Activated CD4-positive, alpha-beta T cell treated with anti-CD3 and anti-CD28 coated beads for 1 hour (primary cell): ENCODE results near the gene HMCN1.
"Not testable (repeated sequence)": the region's sequence is repeated elsewhere in the genome, so short reads cannot be mapped to it uniquely, and the experiment has no call there.

Source experiments
- DNase-seq: peaks from one replicate; pipeline ENCODE4 v3.0.0-alpha.2; 2020

HMCN1 gene

DNA sequence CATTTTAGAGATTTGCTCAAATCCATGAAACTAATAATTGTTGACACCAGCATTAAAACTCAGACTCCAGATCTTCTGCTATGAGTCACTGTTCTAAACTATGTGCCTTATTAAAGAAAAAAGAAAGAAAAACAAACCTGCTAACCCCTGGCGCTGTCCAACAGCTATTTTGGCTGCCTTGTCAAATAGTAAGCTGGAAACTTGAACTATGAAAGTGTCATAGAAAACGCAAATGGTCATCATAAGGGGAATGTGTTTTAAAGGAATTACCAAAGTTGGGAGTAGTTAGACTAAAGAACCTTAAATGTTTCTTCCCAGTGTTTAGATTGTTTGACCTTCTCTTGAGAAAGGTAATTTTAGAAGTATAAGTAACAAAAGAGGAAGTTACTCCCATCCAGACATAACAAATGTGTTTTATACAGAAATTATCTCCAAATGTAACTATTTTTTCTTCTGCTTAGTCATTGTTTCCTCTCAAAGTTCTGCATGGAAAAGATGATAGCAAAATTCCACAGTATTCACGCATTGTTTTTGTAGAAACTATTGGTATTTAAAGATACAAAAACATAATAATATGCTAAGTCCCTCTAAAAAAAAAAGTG lies 368.5 kb downstream of the HMCN1 start:
- DNase-seq = no peak

DNA sequence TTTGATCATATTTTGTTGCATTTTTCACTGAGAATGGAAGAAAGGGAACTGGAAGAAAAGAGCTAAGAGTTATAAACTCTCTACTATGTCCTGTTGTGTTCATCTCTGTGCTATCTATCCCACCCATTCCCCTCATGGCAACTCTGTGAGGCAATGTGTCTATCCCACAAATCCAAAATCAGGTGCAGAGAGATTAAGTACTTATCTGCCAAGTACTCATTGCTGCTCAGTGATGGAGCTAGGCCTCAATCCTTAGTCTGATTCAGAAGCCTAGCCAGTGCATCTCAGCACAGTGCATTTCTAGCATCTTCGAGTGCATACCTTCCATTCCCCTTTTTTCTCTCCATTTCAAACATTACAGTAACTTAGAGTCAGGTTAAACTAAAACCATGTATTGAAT lies 370.3 kb downstream of the HMCN1 start:
- DNase-seq = no peak

DNA sequence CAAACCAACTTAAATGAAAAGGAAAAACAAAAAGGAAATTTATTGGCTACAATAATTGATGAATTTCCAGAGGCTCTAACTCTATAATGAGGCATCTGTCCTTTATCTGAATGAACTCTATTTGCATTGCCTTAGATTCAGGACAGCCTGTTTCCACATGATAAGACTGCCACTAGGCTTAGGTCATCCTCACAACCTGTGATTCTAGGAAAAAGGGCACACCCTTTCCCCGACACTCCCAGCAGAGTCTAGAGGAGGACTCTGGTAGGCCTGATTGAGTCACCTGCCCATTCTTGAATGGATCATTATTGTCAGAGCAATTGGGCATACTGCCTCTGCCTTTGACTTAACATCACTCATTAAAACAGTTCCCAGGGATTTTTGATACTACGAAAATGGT lies 378.1 kb downstream of the HMCN1 start:
- no peak for DNase-seq

DNA sequence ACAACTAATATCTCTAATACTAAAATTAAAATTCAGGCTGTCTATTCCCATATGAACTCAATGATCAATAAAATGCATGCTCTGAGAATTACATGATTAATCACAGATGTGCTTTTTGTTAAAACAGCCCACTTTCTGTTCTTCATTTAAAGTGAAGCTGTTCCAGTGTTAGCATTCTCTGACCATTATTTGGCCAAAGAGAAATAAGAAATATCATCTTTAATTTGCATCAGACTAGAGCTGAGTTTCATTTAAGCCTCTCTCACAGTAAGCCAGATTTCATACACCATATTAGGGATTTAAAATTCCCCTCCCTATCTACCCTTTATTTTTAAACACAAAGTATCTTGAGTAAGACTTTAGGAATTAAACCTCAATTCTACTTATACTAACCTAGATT lies 379.3 kb downstream of the HMCN1 start:
- DNase-seq = no peak

DNA sequence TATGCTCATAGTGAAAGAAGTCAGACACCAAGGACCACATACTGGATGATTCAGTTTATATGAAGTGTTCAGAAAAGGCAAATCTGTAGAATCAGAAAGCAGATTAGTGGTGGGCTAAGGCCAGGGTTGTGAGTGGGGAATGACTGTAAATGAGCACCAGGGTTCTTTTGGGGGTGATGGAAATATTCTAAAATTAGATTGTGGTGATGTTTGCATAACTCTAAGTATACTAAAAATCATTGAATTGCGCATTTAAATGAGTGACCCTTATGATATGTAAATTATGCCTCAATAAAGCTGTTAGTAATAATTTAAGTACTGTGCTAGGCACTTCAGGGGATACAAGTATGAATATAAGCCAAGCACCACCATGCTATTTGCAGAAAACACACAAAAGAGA lies 384.5 kb downstream of the HMCN1 start:
- DNase-seq = no peak

DNA sequence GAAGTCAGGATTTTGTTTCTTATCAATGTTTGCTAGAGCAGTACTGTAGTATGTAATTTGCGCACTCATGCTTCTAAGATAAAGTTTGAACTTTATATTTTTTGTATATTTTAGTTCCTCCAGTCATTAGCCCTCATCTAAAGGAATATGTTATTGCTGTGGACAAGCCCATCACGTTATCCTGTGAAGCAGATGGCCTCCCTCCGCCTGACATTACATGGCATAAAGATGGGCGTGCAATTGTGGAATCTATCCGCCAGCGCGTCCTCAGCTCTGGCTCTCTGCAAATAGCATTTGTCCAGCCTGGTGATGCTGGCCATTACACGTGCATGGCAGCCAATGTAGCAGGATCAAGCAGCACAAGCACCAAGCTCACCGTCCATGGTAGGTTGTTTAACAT lies 388.6 kb downstream of the HMCN1 start:
- no peak for DNase-seq

DNA sequence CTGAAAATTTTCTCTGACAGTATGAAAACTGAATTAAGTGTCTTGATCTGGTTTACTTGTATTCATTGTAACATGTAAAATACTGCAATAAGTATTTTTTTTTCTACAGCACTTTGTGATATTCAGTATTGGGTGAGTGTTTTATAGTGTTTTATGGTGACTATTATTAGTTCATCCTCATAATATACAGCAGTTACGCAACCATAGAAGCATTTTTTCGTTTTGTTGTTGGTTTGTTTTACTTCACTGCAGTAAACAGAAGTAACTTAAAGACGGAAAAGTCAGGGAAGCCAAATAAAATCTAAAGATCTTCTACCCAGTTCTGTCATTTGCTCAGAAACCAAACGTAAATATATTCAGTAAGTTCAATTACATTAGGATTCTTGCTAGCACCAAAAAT lies 390.8 kb downstream of the HMCN1 start:
- DNase-seq = no peak

DNA sequence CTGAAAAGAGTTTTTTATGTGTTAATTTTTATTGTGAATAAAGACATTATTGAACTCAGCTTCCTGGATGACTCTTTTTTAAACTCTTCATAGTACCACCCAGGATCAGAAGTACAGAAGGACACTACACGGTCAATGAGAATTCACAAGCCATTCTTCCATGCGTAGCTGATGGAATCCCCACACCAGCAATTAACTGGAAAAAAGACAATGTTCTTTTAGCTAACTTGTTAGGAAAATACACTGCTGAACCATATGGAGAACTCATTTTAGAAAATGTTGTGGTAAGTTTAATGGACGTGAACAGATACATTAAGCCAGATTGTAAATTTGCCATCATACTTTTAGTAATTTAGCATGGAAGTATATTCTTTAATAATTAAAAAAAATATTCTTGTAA lies 391.3 kb downstream of the HMCN1 start:
- no peak for DNase-seq

DNA sequence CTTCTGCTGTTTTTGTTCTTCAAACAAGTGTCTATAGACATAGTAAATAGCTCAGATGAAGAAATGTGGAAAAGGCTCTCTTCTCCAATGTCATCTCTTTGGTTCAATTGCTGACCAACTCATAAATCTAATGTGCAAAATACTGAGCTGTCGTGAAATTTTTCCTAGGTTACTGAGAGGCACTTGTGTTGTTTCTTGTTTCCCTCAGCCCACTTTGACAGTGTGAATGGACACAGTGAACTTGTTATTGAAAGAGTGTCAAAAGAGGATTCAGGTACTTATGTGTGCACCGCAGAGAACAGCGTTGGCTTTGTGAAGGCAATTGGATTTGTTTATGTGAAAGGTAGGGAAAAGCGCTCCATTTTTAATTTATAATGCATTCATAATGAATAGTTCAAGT lies 395.6 kb downstream of the HMCN1 start:
- DNase-seq = no peak

DNA sequence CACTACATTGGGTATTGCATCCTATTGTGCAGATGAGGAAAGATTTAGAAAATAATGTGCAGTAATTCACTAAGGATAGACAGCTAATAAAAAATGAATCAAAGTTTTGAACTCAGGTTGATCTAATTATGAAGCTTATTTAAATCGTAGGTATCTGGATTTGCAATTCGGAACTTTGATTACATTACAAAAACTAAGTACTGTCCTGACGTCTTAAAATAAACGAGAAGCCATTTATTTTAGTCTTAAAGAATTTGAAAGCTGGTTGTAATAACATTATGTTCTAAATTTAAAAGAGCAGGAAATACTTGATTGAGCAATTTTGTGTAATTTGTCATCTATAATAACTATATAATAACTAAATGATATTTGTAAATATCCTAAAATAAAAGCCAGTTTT lies 404.9 kb downstream of the HMCN1 start:
- no peak for DNase-seq

DNA sequence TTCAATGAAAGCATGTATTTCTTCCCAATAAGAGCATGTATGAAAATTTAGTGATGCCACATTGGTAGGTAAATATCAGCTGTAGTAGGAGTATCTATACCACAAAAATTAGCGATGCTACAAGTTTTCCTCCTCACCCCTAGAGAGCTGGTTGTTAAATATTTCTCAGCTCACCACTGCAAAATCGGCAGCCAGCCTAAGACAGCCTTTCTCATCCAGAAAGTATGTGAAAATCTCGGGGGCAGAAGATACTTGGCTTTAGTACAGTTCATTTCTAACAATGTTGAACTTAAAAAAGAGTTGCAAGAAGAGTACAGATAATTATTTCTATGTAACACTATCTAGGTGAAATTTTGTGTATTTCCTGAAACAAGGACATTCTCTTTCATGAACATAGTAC lies 405.5 kb downstream of the HMCN1 start:
- DNase-seq = no peak

DNA sequence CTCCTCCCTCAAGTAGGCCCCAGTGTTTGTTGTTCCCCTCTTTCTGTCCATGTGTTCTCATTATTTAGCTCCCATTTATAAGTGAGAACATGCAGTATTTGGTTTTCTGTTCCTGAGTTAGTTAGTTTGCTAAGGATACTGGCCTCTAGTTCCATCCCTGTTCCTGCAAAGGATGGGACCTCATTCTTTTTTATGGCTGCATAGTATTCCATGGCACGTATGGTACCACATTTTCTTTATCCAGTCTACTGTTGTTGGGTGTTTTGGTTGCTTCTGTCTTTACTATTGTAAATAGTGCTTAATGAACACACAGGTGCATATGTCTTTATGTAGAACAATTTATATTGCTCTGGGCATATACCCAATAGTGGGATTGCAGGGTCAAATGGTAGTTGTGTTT lies 408.0 kb downstream of the HMCN1 start:
- DNase-seq = no peak

DNA sequence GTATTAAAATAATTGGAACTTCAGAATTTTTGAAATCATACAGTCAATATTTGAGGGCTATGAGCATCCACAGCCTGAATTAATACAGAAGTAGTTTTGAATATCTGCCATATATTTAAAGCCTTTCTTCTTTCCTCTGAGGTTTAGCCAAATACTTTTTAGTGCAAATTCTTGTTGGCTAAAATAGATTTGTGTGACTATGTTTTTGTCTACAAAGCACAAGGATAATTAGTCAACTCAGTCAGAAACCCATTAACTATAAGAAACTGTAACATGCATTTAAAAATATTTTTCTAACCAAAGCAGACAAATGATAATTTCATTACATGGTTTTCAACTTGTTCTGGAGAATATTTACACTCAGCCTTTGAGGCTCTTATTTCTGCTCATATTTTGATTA lies 408.7 kb downstream of the HMCN1 start:
- no peak for DNase-seq

DNA sequence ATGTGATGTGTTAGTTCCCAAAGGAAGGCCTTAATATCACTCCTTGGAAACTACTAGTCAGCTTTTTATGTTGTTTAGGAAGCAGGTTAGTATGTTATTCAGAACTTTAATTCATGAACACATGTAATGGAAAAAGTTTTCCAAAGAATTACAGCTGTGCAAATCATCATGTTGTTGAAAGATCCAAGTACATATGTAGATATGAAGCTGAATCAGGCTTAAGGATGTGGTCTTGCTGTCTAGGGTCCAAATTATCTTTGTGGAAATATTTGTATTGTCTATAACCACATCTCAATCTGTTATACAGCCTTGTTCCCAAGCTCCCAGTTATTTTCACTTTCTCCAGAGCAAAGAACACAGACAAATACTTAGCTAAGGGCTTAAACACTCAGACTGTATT lies 409.3 kb downstream of the HMCN1 start:
- no peak for DNase-seq

DNA sequence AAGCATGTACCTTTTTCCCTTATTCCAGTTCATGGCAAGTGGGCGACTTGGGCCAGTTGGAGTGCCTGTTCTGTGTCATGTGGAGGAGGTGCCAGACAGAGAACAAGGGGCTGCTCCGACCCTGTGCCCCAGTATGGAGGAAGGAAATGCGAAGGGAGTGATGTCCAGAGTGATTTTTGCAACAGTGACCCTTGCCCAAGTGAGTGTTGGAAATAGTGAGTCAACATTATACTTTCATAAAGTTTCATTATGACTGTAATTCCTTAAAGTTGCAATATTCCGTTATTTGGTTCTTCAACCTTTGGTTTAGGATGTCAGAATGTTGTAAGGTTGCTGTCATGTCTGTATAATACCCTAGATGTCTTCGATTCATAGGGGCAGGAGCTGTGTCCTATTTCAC lies 410.3 kb downstream of the HMCN1 start:
- no peak for DNase-seq

DNA sequence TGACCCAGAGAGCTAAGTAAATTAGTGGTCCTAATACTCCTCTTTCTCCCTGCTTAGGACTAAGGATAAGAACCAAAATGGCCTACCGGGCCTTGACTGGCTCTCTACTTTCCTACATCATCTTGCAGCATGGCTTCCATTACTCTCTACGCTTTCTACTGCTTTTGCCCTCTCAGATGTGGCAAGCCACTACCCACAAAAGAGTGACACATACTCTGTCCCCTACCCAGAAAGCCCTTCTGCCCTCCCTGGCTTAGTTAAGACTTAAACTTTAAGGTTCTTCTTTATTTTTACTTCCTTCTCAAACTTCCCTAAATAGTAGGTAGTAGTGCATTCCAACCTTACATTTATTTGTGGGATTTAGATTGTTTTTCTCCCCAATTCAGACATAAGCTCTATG lies 412.8 kb downstream of the HMCN1 start:
- no peak for DNase-seq

DNA sequence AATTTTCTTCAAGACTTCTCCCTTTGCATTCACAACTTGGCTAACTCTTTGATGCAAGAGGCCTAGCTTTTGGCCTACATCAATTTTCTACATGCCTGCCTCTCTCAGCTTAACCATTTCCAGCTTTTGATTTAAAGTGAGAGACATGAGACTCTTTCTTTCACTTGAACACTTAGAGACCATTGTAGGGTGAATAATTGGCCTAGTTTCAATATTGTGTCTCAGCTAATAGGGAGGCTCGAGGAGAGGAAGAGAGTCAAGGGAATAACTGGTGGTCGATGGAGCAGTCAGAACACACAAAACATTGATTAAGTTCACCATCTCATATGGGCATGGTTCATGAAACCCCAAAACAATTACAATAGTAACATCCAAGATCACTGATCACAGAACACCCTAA lies 415.4 kb downstream of the HMCN1 start:
- no peak for DNase-seq

DNA sequence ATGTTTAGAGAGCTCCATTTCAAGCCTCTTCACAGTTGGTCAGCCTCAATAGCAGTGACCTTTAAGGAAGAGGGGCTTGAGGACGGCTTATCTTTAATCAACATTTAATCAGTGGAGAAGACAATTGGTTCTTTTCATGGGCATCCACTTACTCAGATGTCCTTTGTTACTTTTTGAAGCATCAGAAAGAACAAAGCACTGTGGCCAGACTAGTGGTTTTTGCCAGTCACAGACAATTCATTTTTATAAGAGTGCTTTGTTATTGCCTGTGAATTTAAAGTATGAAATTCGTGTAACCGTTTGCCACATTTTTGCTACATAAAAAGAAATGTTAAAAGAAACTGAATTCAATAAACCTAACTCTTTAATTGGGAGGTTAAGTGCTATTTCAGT lies 418.0 kb downstream of the HMCN1 start:
- no peak for DNase-seq

DNA sequence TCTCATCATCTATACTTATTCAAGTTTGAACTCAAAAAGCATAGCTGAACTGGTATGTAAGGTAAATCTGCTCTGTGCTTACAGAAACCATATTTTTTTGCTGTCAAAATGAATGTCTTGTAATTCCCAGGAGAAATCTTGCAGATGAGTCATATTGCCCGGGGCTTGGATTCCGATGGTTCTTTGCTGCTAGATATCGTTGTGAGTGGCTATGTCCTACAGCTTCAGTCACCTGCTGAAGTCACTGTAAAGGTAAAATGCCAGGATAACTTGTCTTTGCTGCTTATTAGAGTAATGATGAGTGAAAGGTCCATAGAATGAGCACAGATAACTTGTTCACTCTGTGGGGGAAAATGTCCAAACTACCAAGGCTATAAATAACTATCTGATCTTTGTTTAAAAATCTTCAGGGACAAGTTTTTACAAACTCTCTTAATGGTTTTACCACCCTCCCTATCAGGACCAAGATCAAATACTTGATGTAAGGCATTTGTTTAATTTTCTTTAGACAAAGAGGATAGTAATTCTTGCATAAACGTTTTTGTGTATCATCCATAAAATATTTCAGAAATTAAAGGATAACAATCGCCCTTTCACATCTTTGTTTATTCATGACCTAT lies 418.5 kb downstream of the HMCN1 start:
- DNase-seq = no peak

DNA sequence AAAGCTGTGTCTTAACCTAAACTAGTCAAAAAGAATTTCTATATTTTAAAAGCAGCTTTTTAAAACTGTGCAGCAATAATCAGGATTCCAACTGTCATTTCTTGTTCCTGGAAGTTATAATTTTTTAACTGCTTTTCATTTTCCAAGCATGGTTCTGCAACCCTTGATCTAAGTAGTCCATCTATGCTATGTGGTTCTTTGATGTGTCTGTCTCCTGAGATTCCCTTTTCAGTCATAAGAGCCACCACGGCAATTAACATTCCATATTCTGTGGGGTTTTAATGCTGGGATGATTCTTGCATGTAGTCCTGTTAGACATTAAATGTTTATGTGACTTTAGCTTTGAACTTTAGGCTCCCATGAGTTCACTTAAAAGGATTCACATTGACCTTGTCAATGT lies 420.5 kb downstream of the HMCN1 start:
- no peak for DNase-seq

DNA sequence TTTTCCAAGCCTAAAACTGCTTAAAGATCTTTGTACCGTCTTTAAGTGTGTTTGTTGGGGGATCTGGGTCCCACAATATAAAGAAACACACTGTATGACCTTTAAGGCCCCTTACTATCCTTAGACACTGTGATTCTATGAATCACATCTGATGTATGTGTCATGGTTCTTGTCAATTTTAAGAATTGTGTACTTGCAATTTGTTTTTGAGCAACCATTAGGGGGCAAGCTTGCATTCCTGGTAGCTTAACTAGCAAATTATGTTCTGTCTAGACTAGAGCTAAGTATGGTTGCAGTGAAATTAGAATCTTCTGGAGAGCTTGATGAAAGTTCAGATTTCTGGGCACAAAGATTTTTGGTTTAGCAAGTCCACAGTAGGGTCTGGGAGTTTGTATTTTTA lies 421.4 kb downstream of the HMCN1 start:
- DNase-seq = no peak

DNA sequence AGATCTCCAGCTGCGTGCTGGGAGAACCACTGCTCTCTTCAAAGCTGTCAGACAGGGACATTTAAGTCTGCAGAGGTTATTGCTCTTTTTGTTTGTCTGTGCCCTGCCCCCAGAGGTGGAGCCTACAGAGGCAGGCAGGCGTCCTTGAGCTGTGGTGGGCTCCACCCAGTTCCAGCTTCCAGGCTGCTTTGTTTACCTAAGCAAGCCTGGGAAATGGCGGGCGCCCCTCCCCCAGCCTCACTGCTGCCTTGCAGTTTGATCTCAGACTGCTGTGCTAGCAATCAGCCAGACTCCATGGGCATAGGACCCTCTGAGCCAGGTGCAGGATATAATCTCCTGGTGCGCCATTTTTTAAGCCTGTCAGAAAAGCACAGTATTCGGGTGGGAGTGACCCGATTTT lies 428.7 kb downstream of the HMCN1 start:
- DNase-seq = not testable (repeated sequence)

DNA sequence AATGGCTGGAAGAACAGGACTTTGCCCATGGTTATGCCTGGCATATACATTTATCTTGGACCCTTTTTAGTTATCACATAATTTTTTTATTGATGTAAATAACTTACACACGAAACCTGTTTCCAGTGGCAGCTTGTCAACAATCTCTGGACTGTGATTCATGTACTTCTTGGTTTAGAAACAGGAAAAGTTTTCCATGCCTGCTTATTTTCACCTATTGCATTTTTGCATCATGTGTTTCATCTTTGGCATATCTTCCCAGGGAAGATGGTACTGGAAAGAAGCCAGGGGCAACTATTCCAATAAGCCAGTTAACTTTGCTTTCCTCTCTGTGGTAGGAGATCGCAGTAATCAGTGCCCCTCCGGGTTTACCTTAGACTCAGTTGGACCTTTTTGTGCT lies 430.6 kb downstream of the HMCN1 start:
- no peak for DNase-seq

DNA sequence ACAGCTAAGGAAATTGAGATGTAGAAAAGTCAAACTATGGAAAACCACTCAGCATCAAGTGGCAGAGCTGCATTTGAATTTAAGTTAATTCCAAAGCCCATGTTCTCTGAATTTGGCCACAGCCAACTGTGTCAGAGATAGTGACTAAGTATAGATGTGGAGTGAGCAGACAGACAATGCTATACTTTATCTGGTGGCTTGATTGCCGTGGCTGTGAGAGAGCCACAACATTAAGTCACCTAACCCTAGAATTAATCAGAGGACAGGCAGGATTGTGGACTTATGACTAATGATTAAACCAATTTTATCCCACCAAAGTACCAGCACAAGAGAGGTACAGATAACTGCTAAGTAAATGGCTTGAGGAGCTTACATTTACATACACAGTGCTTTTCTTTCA lies 431.1 kb downstream of the HMCN1 start:
- no peak for DNase-seq

DNA sequence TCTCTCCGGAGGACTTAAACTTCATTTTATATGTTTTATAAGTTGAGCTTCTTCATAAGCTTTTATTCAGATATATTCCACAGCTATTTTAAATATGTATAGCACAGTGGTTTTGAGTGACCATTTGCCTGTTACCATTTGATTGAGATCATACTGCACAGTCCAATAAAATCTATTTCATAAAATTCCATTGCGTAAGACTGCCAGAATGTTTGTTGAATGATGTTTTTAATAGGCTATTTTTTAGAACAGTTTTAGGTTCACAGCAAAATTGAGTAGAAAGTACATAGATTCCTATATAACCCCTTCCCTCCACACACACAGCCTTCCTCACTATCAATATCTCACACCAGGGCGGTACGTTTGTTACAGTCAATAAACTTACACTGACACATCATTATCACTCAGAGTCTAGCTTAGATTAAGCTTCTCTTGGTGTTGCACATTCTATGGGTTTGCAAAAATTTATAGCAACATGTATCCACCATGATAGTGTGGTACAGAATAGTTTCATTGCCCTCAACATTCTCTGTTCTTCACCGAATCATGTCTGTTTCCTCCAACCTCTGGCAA lies 433.0 kb downstream of the HMCN1 start:
- no peak for DNase-seq
